ENCODE results near the gene NOM1.

Gene NOM1

GRCh38 chr7:157012113-157012547, 62.6 kb downstream of the NOM1 start:
- ATAC-seq (ENCODE audit: insufficient read depth, low read depth): no peak
- Histone ChIP-seq H3K27me3 (ENCODE audit: insufficient read depth, low read length, poor library complexity) (peaks cover 3% of the 10 kb centered on the region), H3K4me2 (ENCODE audit: insufficient read depth, low read length) (no peak overlapping the region), H3K9me3 (ENCODE audit: insufficient read depth, low read length, severe bottlenecking) (no peaks in the 10 kb centered on the region), H2AFZ (ENCODE audit: low read depth, low read length) (no peak overlapping the region), H3K27ac (ENCODE audit: low read length) (no peak overlapping the region), H3K36me3 (ENCODE audit: insufficient read depth, low read length) (no peaks in the 10 kb centered on the region), H4K20me1 (ENCODE audit: insufficient read depth, low read length) (no peaks in the 10 kb centered on the region), H3K79me2 (ENCODE audit: insufficient read depth, low read length) (no peaks in the 10 kb centered on the region), H3K9ac (ENCODE audit: low read depth, low read length) (no peak overlapping the region), H3K4me3 (ENCODE audit: low read depth in 1 of 2, low read length in 2 of 2) (no peak overlapping the region), H3K4me1 (ENCODE audit: insufficient read depth, low read length) (no peaks in the 10 kb centered on the region)
- no peak for DNase-seq
- TF ChIP-seq CTCF (IDR thresholded peaks at IDR 0.05; ENCODE audit: borderline replicate concordance, extremely low read depth, low read length, poor library complexity, severe bottlenecking) (no peak), EZH2 (IDR thresholded peaks at IDR 0.05; ENCODE audit: borderline replicate concordance, low read depth, low read length, severe bottlenecking) (no peak)

- Histone ChIP-seq H4K20me1 (ENCODE audit: insufficient read depth, low read length) (no peaks in the 10 kb centered on the region), H3K4me2 (ENCODE audit: insufficient read depth, low read length) (no peak overlapping the region), H3K27ac (ENCODE audit: low read length) (no peak overlapping the region), H3K9me3 (ENCODE audit: insufficient read depth, low read length, severe bottlenecking) (no peaks in the 10 kb centered on the region), H3K79me2 (ENCODE audit: insufficient read depth, low read length) (no peaks in the 10 kb centered on the region), H3K27me3 (ENCODE audit: insufficient read depth, low read length, poor library complexity) (peaks cover 3% of the 10 kb centered on the region), H2AFZ (ENCODE audit: low read depth, low read length) (no peak overlapping the region), H3K36me3 (ENCODE audit: insufficient read depth, low read length) (no peaks in the 10 kb centered on the region), H3K4me3 (ENCODE audit: low read depth in 1 of 2, low read length in 2 of 2) (no peak overlapping the region), H3K9ac (ENCODE audit: low read depth, low read length) (no peak overlapping the region), H3K4me1 (ENCODE audit: insufficient read depth, low read length) (no peaks in the 10 kb centered on the region)
- TF ChIP-seq CTCF (IDR thresholded peaks at IDR 0.05; ENCODE audit: borderline replicate concordance, extremely low read depth, low read length, poor library complexity, severe bottlenecking): no peak
- no peak for TF ChIP-seq EZH2 (IDR thresholded peaks at IDR 0.05; ENCODE audit: borderline replicate concordance, low read depth, low read length, severe bottlenecking)
- ATAC-seq (ENCODE audit: insufficient read depth, low read depth): no peak
- DNase-seq: no peak
These were observed 63.6 kb downstream of the NOM1 start for GRCh38 chr7:157013101-157013500.

- Histone ChIP-seq H3K4me2 (ENCODE audit: insufficient read depth, low read length) (no peak overlapping the region), H3K27ac (ENCODE audit: low read length) (no peak overlapping the region), H3K36me3 (ENCODE audit: insufficient read depth, low read length) (no peaks in the 10 kb centered on the region), H2AFZ (ENCODE audit: low read depth, low read length) (no peak overlapping the region), H3K9me3 (ENCODE audit: insufficient read depth, low read length, severe bottlenecking) (no peaks in the 10 kb centered on the region), H3K4me1 (ENCODE audit: insufficient read depth, low read length) (no peaks in the 10 kb centered on the region), H3K9ac (ENCODE audit: low read depth, low read length) (no peak overlapping the region), H3K79me2 (ENCODE audit: insufficient read depth, low read length) (no peaks in the 10 kb centered on the region), H3K27me3 (ENCODE audit: insufficient read depth, low read length, poor library complexity) (peaks cover 3% of the 10 kb centered on the region), H4K20me1 (ENCODE audit: insufficient read depth, low read length) (no peaks in the 10 kb centered on the region), H3K4me3 (ENCODE audit: low read depth in 1 of 2, low read length in 2 of 2) (no peak overlapping the region)
- no peak for TF ChIP-seq EZH2 (IDR thresholded peaks at IDR 0.05; ENCODE audit: borderline replicate concordance, low read depth, low read length, severe bottlenecking)
- no peak for TF ChIP-seq CTCF (IDR thresholded peaks at IDR 0.05; ENCODE audit: borderline replicate concordance, extremely low read depth, low read length, poor library complexity, severe bottlenecking)
- DNase-seq (no peak), ATAC-seq (ENCODE audit: insufficient read depth, low read depth) (no peak)
These were observed 64.4 kb downstream of the NOM1 start for GRCh38 chr7:157013602-157014549.
